Astrocyte of the hippocampus (primary cell): ENCODE data around the gene ABTB2.
A peak's percentile ranks its signal among the peaks of the same experiment; 100 is the strongest.

ENCODE experiments used
- DNase-seq: peaks from one replicate; pipeline ENCODE4 v3.0.0; 2011; ENCODE audit warnings: low read depth, low spot score

ABTB2 gene

DNA sequence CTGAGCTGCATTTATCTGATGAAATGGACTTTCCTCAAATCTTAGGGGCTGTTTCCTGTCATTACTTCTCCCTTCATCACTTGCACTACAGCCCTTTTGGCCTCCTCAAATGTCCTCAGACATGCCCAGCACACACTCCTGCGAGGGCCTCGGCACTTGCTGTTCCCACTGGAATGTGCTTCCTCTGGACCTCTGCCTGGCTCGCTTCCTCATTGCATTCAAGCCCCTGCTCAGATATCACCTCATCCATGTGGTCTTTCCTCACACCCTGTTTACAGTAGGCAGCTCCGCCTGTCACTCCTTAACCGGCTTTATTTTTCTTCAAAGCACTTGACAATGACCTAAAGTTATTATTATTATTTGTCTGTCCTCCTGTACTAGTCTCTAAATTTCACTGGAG lies 243.3 kb downstream of the ABTB2 start:
- peak; percentile 21 for DNase-seq

DNA sequence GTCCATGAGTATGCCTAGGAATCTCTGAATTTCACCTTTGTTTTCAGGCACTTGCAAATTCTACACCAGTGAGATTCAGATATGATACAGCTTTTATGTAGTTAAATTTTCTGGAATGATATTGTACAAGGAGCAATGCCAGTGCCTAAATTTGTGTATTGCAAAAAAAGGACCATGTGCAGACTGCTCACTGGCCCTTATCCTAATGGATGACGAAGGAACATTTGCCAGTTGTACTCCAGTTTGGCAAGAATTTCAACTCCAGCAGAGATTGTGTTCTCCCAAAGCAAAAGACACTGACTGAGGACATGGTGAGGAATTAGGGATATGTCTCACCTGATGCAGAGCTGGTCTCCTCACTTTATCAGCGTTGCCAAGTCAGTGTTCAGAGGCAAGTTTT lies 243.8 kb downstream of the ABTB2 start:
- DNase-seq = no peak

DNA sequence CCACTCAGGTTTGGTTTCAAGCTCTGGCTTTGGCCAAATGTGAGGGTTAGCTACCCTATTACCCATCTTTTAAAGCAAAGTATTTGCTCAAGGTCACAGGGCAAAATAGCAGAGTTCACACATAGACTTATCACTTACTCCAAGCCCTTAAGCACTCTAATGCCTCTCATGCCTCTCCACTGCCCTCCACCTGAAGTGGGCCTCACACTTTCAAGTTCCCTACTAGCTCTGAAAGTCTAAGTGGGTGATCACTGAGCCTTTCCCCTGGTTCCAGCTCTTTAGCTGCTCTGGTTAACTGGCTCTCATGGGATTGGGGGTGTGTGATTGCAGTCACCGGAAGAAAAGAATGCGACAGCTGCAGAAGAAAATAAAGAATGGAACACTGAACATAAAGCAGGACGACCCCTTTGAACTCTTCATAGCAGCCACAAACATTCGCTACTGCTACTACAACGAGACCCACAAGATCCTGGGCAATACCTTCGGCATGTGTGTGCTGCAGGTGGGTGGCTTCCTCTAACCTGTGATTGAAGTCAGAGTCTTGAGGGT lies 246.0 kb downstream of the ABTB2 start:
- no peak for DNase-seq

DNA sequence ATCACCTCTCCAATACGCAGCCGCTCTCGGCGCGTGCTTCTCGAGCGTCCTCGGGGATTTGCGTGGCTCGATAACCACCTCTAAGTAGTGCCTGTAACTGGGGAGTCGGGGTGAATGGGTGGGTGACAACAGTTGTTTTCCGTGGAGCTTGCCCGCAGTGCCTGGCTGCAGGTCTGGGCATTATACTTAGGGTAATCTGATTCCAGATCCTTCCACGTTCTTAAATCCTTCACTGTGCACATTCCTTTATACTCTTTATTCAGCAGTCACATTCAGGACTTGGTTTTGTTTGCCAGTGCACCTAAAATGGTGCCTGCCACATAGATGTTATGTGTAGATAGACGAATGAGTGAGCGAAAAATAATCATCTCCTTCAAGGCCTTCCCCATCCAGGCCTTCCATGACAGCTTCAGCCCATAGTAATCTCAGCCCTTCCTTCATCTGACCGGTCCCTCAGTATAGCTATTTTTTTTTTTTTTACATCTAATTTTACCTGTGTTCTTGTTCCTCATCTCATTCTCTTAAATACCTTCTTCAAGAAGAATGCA lies 251.8 kb downstream of the ABTB2 start:
- no peak for DNase-seq

DNA sequence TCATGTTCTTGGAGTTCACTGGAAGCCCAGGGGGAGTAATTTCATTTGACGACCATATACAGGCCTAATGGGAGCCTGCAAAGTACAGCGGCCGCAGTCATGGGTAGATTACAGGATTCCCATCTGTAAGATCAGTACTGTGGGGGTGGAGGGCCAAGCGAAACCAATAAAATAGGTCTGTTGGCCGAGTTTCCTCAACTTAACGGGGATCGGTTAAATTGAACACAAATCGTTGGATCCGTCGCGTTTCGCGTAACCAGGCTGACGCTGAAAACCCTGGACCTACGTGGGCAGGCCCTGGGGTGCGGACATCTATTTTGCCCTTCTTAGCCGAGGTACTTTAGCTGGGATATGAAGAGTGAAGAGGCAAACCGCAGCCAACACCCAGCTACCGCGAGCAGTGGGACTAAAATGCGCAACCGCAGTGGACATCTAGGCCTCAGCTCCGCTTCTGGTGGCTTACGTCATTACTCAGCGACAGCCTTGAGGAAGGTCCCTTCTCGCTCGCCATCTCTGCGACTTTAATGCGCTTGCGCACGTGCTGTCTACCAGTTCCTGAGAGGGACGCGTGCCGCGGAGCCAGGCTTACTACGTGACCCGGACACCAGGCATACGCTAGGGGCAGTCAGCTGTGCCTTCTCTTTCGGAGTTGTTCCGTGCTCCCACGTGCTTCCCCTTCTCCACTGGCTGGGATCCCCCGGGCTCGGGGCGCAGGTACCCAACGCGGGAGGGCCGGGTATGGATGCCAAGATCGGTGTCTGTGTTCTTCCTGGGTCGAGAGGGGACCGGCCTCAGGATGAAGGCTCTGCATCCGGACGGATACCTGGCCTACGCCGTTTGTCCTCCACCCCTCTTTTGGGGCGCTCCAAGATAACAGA lies 252.5 kb downstream of the ABTB2 start, which contains the start of gene NAT10:
TSS of gene NAT10 (plus strand) at position 551 of the 878 bp plus-strand sequence. CDS start 2,597 bp downstream, outside the sequence.
- peak; percentile 99 for DNase-seq

DNA sequence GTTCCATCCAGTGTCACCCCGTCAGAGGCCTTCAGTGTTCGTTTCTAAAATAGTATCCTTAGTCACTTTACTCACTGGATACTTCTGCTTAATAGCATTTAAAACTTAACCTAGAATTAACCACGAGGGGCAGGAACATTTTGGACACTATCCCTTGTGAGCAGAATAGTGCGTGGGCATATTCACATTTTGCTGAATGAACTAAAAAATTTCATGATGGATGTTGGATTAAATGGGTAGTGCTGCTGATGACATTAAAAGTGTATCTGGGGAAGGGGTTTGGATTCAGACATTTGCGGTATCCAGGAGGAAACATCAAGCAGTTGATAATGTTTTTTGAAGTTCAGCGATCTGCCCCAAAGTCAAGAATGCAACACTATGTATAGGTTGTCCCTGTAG lies 253.1 kb downstream of the ABTB2 start:
- no peak for DNase-seq
